NCI-H1092 treated with DMSO at 0.1 percent for 48 hours (cell line): Measurements from ENCODE around the gene SNX9.
A peak's percentile ranks its signal among the peaks of the same experiment; 100 is the strongest.

Experiments used
- DNase-seq: peaks from one replicate; lab custom pipeline; 2025; lab: John Stamatoyannopoulos, UW

The SNX9 gene

DNA sequence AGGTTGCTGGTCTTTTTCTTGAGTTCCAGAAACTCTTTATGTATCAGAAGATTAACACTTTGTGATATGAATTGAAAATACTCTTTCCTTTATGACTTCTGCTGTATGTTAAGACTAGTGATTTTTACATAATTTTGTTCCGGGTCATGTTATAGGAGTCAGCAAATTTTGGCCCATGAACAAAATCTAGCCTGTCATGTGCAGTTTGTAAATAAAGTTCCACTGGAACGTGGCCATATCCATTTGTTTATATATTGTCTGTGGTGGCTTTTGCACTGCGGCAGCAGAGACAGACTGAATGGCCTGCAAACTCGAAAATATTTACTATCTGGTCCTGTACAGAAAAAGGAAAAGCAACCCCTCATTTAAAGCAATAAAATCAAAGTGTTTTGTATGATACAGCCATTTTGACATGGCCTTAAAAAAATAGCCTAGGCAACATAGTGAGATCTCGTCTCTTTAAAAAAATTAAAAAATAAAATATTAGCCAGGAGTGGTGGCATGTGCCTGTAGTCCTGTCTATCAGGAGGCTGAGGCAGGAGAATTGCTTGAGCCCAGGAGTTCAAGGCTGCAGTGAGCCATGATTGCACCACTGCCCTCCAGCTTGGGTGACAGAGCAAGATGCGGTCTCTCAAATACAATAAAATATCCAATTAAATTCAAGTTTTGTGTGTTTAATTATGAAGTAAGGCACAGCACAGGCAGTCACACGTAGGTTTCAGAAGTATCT lies 36.9 kb downstream of the SNX9 start:
- DNase-seq = no peak

GRCh38 chr6:157860505-157860991 lies 37.5 kb downstream of the SNX9 start:
- DNase-seq = no peak

- no peak for DNase-seq
Measured at GRCh38 chr6:157861184-157861583, 38.1 kb downstream of the SNX9 start.

DNA sequence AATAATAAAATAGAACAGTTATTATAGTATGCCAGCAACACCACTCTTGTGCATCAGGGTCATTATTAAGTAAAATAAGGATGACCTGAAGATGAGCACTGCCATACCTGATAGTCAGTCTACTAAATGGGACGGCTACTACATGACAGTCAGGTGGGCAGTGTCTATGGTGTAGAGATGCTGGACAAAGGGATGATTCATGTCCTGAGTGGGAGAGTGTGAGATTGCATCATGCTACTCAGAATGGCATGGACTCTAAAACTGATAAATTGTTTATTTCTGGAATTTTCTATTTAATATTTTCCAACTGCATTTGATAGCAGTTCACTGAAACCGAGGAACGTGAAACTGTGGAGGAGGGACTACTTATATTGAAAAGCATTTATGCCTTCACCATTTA lies 38.8 kb downstream of the SNX9 start:
- DNase-seq = no peak

GRCh38 chr6:157862706-157863105 lies 39.7 kb downstream of the SNX9 start:
- no peak for DNase-seq

- DNase-seq = no peak
Measured at GRCh38 chr6:157864185-157864761, 41.2 kb downstream of the SNX9 start.

GRCh38 chr6:157865249-157865648 lies 42.2 kb downstream of the SNX9 start:
- no peak for DNase-seq

DNA sequence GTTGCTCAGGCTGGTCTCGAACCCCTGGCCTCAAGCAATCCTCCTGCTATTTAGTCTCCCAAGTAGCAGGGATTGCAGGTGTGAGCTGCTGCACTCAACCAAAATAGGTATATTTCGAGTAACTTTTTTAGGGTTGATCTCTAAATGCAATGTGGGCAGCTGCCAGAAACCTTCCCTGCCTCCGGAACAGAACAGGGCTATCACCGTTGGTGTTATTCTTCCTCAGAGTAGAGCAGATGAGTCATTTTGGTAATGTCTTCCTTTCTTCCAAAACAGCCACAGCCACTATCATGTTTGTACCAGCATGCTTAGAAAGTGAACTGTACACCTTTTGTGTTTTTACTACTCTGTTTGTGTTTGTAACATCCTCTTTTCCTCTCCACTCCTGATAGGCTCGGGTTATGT lies 44.1 kb downstream of the SNX9 start:
- DNase-seq = no peak

DNA sequence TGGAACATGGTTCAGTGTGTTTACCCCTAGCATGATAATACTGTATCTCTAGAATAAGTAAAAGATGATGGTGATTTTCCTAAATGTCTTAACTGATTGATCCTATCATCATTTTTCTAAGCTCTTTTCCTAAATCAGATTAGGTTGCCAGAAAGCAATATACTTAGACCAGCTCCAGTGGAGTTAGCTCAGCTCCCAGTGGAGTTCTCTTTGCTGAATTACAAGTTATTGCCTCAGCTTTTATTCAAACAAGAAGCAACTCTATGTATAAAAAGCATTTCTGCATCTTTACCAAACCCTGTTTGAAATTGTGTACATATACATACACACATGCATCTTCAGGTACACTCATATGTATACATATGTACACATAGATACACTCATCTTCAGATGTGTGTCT lies 44.9 kb downstream of the SNX9 start:
- DNase-seq = no peak

DNA sequence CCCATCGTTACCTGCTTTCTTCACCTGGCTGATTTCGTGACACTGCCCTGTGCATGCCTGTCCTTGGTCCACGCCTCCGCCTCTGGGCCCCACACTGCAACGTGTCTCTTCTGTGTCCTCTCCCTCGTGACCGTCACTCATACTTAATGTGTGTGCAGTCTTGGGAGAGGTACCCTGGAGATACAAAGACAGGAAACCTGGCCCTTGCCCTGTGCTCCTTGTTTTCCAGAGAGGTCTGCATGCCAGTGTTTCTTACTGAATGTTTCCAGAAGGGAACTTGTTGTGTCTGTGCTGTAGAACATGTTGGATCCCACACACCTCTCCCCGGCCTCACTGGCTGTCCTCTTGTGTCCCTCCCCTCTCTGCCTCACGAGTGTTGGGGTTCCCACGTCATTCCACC lies 45.8 kb downstream of the SNX9 start:
- DNase-seq = no peak

DNA sequence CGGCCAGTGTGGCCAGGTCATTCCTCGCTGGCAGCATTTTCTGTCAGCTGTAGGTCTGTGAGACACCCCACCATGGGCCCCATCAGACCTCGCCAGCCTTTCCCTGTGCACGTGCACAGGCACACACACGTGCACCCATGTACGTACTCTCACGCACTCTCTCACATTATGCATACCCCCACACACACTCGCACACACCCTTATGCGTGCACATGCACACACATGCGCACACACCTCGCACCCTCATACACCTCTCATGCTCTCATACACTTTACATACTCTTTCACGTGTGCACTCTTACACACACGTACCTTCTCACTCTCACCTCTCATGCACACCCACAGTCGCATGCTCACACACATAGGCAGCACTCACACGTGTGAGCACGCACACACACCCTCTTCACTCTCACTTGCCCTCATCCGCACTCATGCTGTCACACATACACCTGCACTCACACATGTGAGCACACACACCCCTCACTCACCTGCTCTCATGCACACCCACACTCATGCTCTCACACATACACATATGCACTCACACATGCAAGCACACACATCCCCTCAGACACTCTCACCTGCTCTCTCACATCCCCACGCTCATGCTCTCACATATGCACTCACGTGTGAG lies 46.7 kb downstream of the SNX9 start:
- DNase-seq = no peak

GRCh38 chr6:157873735-157874344 lies 50.8 kb downstream of the SNX9 start:
- peak; percentile 33 for DNase-seq

DNA sequence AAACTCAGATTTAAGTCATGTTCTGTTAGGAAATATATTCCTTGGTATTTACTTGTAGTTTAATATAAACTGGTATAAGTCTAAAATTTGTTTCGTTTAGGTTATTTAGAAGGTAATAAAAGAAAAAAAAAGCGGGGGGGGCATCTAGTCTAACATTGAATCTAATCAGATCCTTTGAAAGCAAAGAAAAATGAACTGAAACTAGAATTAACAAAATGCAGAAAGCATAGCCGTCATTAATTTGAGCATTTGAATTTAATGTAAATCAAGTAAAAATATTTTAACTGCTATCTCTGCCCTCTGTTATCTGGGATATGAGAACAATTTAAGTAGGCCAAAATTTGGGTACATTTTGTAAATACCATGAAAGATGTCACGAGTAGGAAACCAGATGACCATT lies 54.1 kb downstream of the SNX9 start:
- DNase-seq = no peak

DNA sequence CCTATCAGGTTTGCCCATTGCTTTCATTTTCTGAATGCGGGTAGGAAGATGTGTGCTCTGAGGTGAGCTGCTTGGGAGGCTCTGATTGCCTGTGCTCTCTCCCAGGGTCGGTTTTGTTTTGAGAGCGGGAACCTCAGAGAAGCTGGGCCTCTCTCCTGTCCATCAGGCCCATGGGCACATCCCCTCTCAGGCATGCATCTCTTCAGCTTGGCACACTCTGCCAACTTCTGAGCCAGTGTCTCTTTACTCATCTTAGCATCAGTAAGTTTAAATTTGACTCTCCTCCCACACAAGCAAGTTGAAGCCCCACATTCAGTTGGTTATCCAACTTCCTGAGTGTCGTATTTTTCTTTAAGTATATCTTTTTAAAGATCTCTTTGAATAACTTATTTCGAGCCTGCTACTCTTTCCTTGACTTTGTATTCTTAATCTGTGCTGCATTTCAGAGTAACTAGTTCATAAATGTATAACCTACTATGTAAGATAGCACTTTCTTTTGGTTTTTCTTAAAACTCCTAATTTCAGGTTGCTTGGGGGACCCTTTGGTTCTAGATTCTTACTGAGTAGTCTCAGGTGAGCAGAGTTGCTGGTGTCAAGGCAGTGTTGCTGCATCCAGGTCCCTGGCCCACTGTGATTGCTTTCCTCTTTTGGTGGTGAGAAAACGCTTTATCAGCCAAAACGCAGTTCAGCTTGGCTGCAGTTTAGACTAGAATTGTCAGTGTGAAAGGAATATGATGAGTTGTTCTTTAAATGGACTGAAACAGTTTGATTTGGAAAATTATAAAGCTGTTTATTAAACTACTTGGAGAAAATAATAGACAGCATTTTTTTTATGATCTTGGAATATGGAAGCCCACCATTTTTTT lies 54.8 kb downstream of the SNX9 start:
- DNase-seq = no peak

DNA sequence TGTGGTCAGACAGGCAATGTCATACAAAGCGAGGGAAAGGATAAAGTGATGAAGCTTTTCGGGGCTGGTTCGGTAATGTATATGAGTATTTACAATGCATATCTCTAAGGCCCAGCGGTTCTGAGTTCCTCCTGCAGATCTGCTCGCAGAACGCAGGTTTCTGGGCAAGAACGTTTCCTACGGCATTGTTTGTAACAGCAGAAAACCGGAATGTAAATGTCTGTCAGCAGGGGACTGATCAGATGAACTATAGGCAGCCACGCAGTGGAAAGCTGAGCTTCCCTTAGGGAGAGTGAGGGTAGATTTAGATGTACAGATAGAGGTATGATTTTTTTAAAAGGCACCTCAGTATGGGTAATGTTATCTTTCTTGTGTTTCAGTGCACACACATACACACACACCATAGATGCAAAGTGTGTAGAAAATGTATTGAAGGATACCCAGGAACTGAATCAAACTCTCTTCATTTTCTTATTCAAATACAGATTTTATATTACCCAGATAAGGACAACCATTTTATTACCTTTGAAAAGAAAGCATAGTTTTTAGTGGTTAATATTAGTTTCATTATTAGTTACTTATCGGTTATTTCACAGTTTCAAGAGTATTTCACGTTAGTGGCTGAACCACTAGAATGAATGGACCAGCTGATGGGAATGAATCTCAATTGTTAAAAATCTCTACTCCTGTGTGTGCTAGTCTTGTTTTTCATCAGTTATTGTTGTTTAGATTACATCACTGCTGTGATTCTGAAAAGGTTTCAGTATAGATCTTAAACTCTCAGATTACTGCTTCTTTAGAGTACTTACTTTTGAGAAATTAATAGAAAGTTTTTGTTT lies 56.2 kb downstream of the SNX9 start:
- no peak for DNase-seq

DNA sequence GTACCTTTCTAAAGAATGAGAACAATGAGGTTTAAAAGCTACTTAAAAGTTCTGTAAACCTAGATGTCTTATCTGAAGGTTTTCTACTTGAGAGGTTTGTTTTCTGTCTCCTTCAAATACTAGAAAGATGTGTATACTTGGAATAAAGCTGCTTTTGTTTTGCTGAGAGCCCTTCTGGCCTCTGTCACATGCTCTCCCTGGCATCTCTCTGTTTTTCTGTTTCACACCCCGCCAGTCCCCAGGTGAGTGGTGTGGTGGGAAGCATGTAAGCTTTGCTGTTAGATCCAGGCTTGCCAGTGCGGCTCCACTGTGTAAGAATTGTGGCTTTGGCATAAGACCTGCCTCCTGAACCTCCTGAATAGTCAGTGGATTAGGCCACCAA lies 56.8 kb downstream of the SNX9 start:
- DNase-seq = no peak

DNA sequence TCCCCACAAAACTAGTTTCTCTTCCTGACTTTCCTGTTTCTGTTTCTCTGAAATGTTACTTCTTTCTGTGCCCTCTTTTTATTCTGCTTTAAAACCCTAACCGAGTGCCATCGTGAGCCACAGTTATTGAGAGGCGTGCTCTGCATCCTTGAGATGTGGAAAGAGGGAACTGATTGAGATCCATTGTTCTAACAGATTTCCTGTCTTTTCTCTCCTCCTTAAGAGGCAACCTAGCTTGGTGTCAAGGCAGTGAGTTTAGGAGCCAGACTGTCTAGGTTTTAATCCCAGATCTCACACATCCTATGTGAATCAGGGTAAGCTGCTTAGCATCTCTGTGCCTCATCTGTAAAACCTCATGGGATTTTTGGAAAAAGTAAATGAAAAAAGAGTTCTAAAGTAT lies 57.5 kb downstream of the SNX9 start:
- DNase-seq = no peak

- DNase-seq = no peak
Measured at GRCh38 chr6:157881342-157881741, 58.3 kb downstream of the SNX9 start.

GRCh38 chr6:157884756-157885155 lies 61.7 kb downstream of the SNX9 start:
- no peak for DNase-seq

- no peak for DNase-seq
Measured at GRCh38 chr6:157885211-157885788, 62.3 kb downstream of the SNX9 start.

DNA sequence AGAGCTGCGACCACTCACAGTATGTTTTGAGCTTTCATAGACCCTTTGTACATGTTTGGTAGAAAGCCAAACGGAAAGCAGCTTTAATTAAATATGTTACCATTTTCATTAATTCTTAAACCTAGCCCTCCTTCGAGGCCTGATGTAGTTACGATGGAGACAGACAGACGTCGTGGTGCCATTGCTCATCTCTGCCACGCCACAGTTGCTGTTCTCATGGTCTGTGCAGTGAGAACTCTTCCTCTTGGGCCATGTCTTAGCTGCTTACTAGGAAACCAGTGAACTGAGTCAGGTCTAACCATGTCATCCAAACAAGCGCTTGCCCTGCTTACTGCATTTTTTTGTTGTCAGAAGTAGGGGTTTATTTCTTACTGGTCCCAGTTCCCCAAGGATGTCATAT lies 62.8 kb downstream of the SNX9 start:
- DNase-seq = no peak
